Large intestine (tissue), 3 donors: Measurements from ENCODE around the gene JMJD8. TPM values are rescaled to one million over a fixed set of nuclear protein-coding genes. Genes with fewer than 3 reads are reported as not detected.

ENCODE experiments used
- DNase-seq, 2 donors: peaks; one replicate each; pipeline versions ENCODE4 v3.0.0 to v3.0.0-alpha.2; 2013
- H3K27ac ChIP-seq: one replicate; pipeline ENCODE4 v1.5.1; 2013; ENCODE audit warnings: low read length
- H3K27me3 ChIP-seq: 2 replicates; pipeline ENCODE4 v1.6.1; 2013; ENCODE audit warnings: low read length; ENCODE audit not compliant: control insufficient read depth, insufficient read depth
- H3K36me3 ChIP-seq: 2 replicates; pipeline ENCODE4 v1.6.1; 2013; ENCODE audit warnings: low read length; ENCODE audit not compliant: control insufficient read depth, insufficient read depth
- H3K4me1 ChIP-seq: one replicate; pipeline ENCODE4 v1.6.1; 2013; ENCODE audit warnings: low read length; ENCODE audit not compliant: control insufficient read depth, insufficient read depth
- H3K4me3 ChIP-seq: one replicate; pipeline ENCODE4 v1.5.1; 2013; ENCODE audit warnings: low read length
- H3K9me3 ChIP-seq: one replicate; pipeline ENCODE4 v1.6.1; 2013; ENCODE audit warnings: mild to moderate bottlenecking, low read depth, low read length, moderate library complexity; ENCODE audit not compliant: control insufficient read depth
- WGBS: methylation state at CpG from one replicate; pipeline ENCODE4 v1.1.5; 2013; ENCODE audit warnings: low lambda C conversion rate; ENCODE audit not compliant: insufficient coverage; 5-methylcytosine and 5-hydroxymethylcytosine counted together
- polyA plus RNA-seq: library from polyadenylated mRNA; unstranded; fragments of 120-200 nt; gene quantifications from one replicate; pipeline ENCODE4 v1.2.1, GENCODE V29; 2013

Gene JMJD8
- polyA plus RNA-seq, 1 donor = 38.9 TPM

DNA sequence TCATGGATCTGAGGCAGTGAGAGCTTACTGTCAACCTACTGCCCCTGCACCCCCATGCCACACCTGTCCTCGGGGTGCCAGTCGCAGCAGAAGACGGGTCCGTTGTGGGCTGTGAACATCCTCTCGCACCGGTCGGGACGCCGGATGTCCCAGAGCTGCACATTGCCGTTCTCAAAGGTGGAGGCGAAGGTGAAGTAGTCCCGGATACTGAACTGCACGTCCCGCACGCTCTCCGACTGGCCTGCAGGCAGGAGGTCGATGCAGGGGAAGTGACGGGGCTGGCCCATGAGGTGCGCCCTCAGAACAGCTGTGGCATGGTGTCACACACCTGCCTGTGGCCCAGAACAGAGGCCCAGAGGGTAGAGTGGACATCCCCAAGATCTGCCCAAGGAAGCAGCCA is 3.4 kb upstream of the JMJD8 start:
- H3K27ac ChIP-seq = no peak overlapping the region
- H3K4me1 ChIP-seq = peaks cover 22% of the 10 kb centered on the region
- peaks cover 29% of the 10 kb centered on the region for H3K36me3 ChIP-seq
- WGBS = no CpG with 5 or more reads among the region's 19 CpGs
- DNase-seq = no peak
- peaks cover 12% of the 10 kb centered on the region for H3K9me3 ChIP-seq
- no peak overlapping the region for H3K4me3 ChIP-seq
- H3K27me3 ChIP-seq = peaks cover 12% of the 10 kb centered on the region

DNA sequence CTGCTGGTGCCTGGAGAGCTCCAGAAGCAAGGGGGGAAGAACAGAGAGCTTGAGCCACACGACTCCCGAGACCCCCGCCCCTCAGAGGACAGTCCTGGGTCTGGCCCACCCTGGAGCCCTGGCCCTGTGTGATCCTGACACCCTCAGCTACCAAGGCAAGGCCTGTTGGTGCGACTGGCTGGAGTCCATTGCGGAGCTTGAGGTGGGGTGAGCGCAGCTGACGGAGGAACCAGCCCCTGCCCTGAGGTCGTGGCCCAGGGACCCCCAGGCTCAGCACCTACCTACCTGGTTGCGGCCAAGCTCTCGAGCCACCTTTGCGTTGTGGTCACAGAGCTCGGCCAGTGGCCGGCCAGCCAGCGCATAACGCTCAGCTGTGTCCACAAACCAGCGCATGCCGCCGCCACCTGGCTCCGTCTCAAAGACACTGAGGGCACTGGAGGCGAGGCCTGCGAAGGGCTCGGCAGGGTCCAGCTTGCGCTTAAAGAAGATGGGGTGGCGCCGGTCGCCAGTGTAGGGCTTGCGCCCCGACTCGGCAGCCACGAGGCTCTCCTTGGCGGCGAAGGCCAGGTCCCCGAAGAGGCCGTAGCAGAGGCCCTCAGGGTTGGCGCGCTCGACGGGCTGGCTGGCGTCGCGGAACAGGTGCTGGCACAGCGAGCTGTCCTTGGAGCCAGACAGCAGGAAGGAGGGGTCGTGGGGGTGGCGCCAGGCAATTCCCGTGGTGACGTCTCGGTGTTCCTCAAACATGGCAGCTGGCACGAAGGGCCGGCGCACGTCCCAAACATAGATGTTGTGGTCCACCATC is 2.5 kb upstream of the JMJD8 start:
- Histone ChIP-seq H3K4me3 (no peak overlapping the region), H3K36me3 (peaks cover 37% of the 10 kb centered on the region), H3K27ac (no peak overlapping the region), H3K27me3 (peaks cover 4% of the 10 kb centered on the region), H3K9me3 (peaks cover 12% of the 10 kb centered on the region), H3K4me1 (peaks cover 29% of the 10 kb centered on the region)
- WGBS = no CpG with 5 or more reads among the region's 51 CpGs
- no peak for DNase-seq

DNA sequence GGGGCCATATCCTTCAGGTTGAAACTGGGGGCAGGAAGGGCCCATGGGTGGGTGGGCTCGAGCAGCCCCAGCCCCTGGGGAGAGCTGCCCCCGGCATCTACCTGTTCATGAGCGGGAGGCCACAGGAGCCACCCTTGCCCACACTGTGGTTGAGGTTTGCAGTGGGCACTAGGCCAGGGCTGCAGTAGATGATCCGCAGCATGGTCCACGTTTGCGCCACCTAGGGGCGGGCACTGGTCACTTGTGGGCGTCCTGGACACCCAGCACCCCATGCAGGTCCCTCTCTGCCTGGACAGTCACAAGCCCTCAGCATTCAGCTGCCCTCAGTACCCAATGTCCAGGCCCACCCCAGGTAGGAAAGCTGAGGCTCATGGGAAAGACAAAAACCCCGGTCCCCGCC is 1.8 kb upstream of the JMJD8 start:
- Histone ChIP-seq H3K27ac (no peak overlapping the region), H3K27me3 (peaks cover under 1% of the 10 kb centered on the region), H3K9me3 (peaks cover 12% of the 10 kb centered on the region), H3K4me1 (peaks cover 36% of the 10 kb centered on the region), H3K4me3 (no peak overlapping the region), H3K36me3 (peaks cover 38% of the 10 kb centered on the region)
- no CpG with 5 or more reads among the region's 10 CpGs for WGBS
- no peak for DNase-seq

DNA sequence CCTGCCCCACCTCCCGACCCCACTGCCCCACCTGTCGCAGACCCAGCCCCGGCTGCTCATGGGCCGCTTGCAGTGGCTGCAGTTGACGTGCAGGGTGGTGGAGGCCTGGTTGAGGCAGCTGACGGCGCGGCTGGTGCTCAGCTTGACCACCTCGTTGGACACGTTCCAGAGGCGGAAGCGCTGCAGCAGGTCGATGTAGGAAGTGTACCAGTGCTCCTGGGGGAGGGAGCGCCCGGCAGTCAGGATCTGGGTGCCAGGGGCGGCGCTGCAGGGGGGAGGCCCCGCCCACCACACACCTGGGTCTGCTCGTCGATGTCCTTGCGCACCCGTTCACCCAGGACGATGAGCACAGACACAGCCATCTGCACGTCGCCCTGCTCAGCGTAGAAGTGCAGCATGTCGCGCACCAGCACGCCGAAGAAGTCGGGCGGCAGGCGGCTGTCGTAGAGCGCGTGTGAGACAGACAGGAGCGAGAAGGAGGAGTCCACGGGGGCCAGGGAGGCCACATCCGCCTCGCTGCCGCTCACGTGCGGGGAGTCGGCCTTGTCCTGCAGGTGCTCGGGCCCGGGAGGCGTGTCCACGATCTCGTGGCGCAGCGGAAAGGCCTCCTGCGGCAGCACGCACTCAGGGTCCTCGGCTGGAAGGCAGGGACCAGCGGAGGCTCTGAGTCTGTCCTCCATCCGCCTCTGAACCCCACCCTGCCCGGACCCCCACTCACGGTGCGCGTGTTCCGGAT is 995 bp upstream of the JMJD8 start:
- Histone ChIP-seq H3K36me3 (peaks cover 38% of the 10 kb centered on the region), H3K4me1 (peaks cover 37% of the 10 kb centered on the region), H3K9me3 (peaks cover 12% of the 10 kb centered on the region), H3K27me3 (no peaks in the 10 kb centered on the region), H3K27ac (no peak overlapping the region), H3K4me3 (no peak overlapping the region)
- no CpG with 5 or more reads among the region's 61 CpGs for WGBS
- DNase-seq = no peak

DNA sequence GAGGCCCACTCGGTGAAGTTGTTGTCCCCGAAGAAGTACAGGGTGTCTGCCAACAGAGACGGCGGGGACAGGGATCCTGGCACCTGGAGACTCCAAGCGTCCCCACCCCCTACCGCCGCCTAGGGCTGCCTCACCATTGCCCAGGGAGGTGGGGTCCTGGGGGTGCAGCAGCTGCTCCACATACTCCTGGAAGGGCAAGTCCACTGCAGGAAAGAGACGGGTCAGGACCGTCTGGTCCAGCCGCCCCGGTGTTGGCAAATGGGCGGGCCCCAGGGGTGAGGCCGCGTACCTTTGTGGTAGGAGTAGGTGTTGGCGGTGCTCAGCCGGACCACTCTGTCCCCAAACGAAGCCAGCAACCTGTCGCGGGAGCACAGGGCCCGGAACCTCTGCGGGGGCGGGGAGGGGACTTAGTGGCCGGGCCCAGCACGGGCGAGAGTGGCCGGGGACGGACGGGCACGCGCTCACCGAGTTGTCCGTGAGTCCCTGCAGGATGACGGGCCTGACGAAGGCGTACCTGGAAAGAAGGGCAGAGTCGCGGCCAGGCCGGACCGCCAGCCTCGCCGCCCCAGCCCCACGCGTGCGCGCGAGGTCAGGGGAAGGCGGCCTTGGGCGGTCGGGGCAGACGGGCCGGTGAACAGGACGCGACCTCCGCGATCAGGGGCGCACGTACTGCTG is 601 bp downstream of the JMJD8 start:
- H3K27ac ChIP-seq = no peak overlapping the region
- H3K9me3 ChIP-seq = peaks cover 12% of the 10 kb centered on the region
- H3K4me3 ChIP-seq = peak overlapping the region; percentile 60
- no CpG with 5 or more reads among the region's 57 CpGs for WGBS
- no peak for DNase-seq
- H3K36me3 ChIP-seq = peaks cover 38% of the 10 kb centered on the region
- no peaks in the 10 kb centered on the region for H3K27me3 ChIP-seq
- H3K4me1 ChIP-seq = peaks cover 32% of the 10 kb centered on the region

DNA sequence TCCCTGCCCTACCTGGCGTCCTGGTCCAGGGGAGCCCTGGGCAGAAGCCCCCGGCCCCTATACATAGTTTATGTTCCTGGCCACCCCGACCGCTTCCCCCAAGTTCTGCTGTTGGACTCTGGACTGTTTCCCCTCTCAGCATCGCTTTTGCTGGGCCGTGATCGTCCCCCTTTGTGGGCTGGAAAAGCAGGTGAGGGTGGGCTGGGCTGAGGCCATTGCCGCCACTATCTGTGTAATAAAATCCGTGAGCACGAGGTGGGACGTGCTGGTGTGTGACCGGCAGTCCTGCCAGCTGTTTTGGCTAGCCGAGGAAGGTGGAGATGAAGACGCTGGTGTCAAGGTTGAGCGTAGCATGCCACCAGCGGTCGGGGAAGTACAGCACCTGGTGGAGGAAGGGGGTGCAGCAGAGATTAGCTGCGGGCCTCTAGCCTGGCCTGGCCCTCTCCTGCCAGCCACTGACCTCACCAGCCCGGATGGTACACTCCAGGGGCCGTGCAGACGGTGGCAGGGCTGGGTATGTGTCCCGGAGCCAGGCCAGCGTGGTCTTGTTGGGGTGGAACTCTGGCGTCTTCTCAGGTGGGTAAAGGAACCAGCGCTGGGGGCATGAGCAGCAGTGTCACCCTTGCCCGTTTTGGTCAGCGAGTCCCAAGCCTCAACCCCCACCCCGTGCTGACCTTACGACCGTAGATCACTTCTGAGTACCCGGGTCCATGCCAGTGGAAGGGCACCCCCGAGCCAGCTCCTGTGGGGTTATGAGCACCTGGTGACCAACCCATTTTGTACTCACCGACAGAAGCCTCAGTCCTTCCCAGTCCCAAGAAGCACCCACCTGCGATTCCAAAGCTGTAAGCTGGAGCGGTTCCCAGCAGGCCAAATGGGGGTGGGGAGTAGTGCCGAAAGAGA is 1.4 kb downstream of the JMJD8 start:
- peaks cover 32% of the 10 kb centered on the region for H3K4me1 ChIP-seq
- no CpG with 5 or more reads among the region's 36 CpGs for WGBS

DNA sequence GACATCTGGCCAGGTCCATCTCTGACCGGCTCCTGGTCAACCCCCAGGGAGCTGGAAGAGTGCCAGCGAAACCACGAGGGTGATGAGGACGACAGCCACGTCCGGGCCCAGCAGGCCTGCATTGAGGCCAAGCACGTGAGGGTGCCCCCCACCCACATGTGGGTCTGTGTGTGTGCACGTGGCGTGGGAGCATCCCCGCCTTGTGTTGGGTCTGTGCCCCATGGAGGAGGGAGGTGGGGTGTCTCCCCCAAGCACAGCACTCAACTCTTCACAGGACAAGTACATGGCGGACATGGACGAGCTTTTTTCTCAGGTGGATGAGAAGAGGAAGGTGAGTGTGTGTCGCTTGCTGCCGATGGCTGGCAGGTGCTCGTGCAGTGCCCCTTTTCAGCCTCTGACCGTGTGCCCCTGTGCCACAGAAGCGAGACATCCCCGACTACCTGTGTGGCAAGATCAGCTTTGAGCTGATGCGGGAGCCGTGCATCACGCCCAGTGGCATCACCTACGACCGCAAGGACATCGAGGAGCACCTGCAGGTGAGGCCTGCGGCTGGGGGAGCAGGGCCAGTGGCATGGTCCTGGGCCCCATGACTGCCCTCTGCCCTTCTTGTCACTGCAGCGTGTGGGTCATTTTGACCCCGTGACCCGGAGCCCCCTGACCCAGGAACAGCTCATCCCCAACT is 2.2 kb downstream of the JMJD8 start:
- DNase-seq = no peak
- Histone ChIP-seq H3K27me3 (peaks cover 2% of the 10 kb centered on the region), H3K4me1 (peaks cover 36% of the 10 kb centered on the region), H3K36me3 (peaks cover 30% of the 10 kb centered on the region), H3K9me3 (peaks cover 9% of the 10 kb centered on the region), H3K4me3 (peak overlapping the region; percentile 82), H3K27ac (no peak overlapping the region)
- WGBS = no CpG with 5 or more reads among the region's 28 CpGs

More for the DNA sequence above, 1.4 kb downstream of the JMJD8 start:
- Histone ChIP-seq H3K4me3 (peak overlapping the region; percentile 60), H3K27ac (no peak overlapping the region), H3K27me3 (no peaks in the 10 kb centered on the region), H3K36me3 (peaks cover 34% of the 10 kb centered on the region), H3K9me3 (peaks cover 12% of the 10 kb centered on the region)
- no peak for DNase-seq

DNA sequence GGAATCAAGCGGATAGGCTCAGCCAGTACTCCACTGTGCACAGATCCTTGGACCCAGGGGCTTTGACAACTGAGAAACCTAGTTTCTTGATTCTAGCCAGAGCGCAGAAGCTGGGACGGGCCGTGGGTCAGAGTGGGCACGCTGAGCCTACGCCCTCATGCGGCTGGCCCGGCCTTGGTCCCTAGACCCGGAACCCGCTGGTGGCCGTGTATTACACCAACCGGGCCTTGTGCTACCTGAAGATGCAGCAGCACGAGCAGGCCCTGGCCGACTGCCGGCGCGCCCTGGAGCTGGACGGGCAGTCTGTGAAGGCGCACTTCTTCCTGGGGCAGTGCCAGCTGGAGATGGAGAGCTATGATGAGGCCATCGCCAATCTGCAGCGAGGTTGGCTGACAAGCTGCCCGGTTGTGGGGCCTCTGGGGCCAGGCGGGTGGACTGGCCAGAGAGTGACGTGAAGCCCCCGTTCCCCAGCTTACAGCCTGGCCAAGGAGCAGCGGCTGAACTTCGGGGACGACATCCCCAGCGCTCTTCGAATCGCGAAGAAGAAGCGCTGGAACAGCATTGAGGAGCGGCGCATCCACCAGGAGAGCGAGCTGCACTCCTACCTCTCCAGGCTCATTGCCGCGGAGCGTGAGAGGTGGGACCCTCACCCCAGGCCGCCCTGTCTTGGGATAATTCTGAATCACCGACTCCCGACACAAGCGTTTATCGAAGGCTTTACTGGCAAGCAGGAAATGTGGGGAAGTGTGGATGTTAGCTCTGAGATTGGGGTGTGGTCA is 3.0 kb downstream of the JMJD8 start:
- peak overlapping the region; percentile 82 for H3K4me3 ChIP-seq
- H3K9me3 ChIP-seq = peaks cover 8% of the 10 kb centered on the region
- peaks cover 25% of the 10 kb centered on the region for H3K36me3 ChIP-seq
- WGBS = no CpG with 5 or more reads among the region's 44 CpGs
- peaks cover 2% of the 10 kb centered on the region for H3K27me3 ChIP-seq
- DNase-seq = no peak
- peaks cover 43% of the 10 kb centered on the region for H3K4me1 ChIP-seq
- peak overlapping the region; percentile 43 for H3K27ac ChIP-seq

DNA sequence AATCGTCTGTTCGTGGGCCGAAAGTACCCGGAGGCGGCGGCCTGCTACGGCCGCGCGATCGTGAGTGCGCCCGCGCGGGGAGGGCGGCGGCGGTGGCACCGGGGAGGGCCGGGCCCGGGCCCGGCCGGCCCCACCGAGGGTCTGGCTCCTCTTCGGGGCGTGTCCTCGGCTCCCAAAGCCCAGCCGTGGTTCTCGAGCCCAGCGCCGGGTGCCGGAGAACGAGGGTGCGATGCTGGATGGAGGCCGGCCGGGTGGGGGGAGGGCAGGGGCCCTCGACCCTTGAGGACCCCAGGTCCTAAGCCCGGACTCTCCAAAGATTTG is 3.5 kb downstream of the JMJD8 start:
- H3K4me3 ChIP-seq = peak overlapping the region; percentile 82
- H3K9me3 ChIP-seq = peaks cover 10% of the 10 kb centered on the region
- peaks cover 2% of the 10 kb centered on the region for H3K27me3 ChIP-seq
- H3K4me1 ChIP-seq = peaks cover 47% of the 10 kb centered on the region
- peaks cover 24% of the 10 kb centered on the region for H3K36me3 ChIP-seq
- H3K27ac ChIP-seq = peak overlapping the region; percentile 43
- DNase-seq = no peak
- WGBS = no CpG with 5 or more reads among the region's 38 CpGs
